ENCODE results near the gene CLDN10.

- TF ChIP-seq, protein P1, sequence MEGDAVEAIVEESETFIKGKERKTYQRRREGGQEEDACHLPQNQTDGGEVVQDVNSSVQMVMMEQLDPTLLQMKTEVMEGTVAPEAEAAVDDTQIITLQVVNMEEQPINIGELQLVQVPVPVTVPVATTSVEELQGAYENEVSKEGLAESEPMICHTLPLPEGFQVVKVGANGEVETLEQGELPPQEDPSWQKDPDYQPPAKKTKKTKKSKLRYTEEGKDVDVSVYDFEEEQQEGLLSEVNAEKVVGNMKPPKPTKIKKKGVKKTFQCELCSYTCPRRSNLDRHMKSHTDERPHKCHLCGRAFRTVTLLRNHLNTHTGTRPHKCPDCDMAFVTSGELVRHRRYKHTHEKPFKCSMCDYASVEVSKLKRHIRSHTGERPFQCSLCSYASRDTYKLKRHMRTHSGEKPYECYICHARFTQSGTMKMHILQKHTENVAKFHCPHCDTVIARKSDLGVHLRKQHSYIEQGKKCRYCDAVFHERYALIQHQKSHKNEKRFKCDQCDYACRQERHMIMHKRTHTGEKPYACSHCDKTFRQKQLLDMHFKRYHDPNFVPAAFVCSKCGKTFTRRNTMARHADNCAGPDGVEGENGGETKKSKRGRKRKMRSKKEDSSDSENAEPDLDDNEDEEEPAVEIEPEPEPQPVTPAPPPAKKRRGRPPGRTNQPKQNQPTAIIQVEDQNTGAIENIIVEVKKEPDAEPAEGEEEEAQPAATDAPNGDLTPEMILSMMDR (IDR thresholded peaks at IDR 0.05; ENCODE audit: low read depth, low read length): no peak
- TF ChIP-seq EZH2phosphoT487 (IDR thresholded peaks at IDR 0.05; ENCODE audit: low read depth): no peak
Observed at GRCh38 chr13:95547531-95548167, 4.9 kb upstream of the CLDN10 start.

Measured in OCI-LY3 (cell line).